ENCODE data around the gene PSMB9.
"Not testable (repeated sequence)": the region's sequence is repeated elsewhere in the genome, so short reads cannot be mapped to it uniquely, and the experiment has no call there.

The PSMB9 gene

GRCh38 chr6:32858194-32858593, 4.2 kb downstream of the PSMB9 start:
- in situ Hi-C loops (cut with MboI; ENCODE audit: low sequenced_read_pairs): no loop called here

GRCh38 chr6:32860674-32861073, 6.7 kb downstream of the PSMB9 start:
- in situ Hi-C loops (cut with MboI; ENCODE audit: low sequenced_read_pairs): no loop called here

- in situ Hi-C loops (cut with MboI; ENCODE audit: low sequenced_read_pairs): no loop called here
Measured at GRCh38 chr6:32862725-32863124, 8.7 kb downstream of the PSMB9 start.

- in situ Hi-C loops (cut with MboI; ENCODE audit: low sequenced_read_pairs): no loop called here
Measured at GRCh38 chr6:32865724-32866443, 11.9 kb downstream of the PSMB9 start.

GRCh38 chr6:32867022-32867477, 13.1 kb downstream of the PSMB9 start:
- in situ Hi-C loops (cut with MboI; ENCODE audit: low sequenced_read_pairs): no loop called here

GRCh38 chr6:32867554-32868256, 13.7 kb downstream of the PSMB9 start:
- in situ Hi-C loops (cut with MboI; ENCODE audit: low sequenced_read_pairs): no loop called here

GRCh38 chr6:32868257-32868788, 14.3 kb downstream of the PSMB9 start:
- in situ Hi-C loops (cut with MboI; ENCODE audit: low sequenced_read_pairs): no loop called here

GRCh38 chr6:32873947-32874346, 20.0 kb downstream of the PSMB9 start:
- in situ Hi-C loops (cut with MboI; ENCODE audit: low sequenced_read_pairs): not testable (repeated sequence)

- in situ Hi-C loops (cut with MboI; ENCODE audit: low sequenced_read_pairs): no loop called here
Measured at GRCh38 chr6:32876603-32877002, 22.6 kb downstream of the PSMB9 start.

GRCh38 chr6:32879691-32880090, 25.7 kb downstream of the PSMB9 start:
- in situ Hi-C loops (cut with MboI; ENCODE audit: low sequenced_read_pairs): no loop called here

- in situ Hi-C loops (cut with MboI; ENCODE audit: low sequenced_read_pairs): not testable (repeated sequence)
Measured at GRCh38 chr6:32880962-32881361, 27.0 kb downstream of the PSMB9 start.

GRCh38 chr6:32882879-32883250, 28.9 kb downstream of the PSMB9 start:
- in situ Hi-C loops (cut with MboI; ENCODE audit: low sequenced_read_pairs): no loop called here

GRCh38 chr6:32883789-32884188, 29.8 kb downstream of the PSMB9 start:
- in situ Hi-C loops (cut with MboI; ENCODE audit: low sequenced_read_pairs): no loop called here

- in situ Hi-C loops (cut with MboI; ENCODE audit: low sequenced_read_pairs): no loop called here
Measured at GRCh38 chr6:32885698-32886286, 31.8 kb downstream of the PSMB9 start.

- in situ Hi-C loops (cut with MboI; ENCODE audit: low sequenced_read_pairs): no loop called here
Measured at GRCh38 chr6:32886681-32887383, 32.8 kb downstream of the PSMB9 start.

- in situ Hi-C loops (cut with MboI; ENCODE audit: low sequenced_read_pairs): no loop called here
Measured at GRCh38 chr6:32887616-32888015, 33.6 kb downstream of the PSMB9 start.

GRCh38 chr6:32888576-32888975, 34.6 kb downstream of the PSMB9 start:
- in situ Hi-C loops (cut with MboI; ENCODE audit: low sequenced_read_pairs): no loop called here

- in situ Hi-C loops (cut with MboI; ENCODE audit: low sequenced_read_pairs): no loop called here
Measured at GRCh38 chr6:32889533-32889932, 35.5 kb downstream of the PSMB9 start.

GRCh38 chr6:32890831-32891230, 36.8 kb downstream of the PSMB9 start:
- in situ Hi-C loops (cut with MboI; ENCODE audit: low sequenced_read_pairs): no loop called here

GRCh38 chr6:32894085-32895005, 40.4 kb downstream of the PSMB9 start:
- in situ Hi-C loops (cut with MboI; ENCODE audit: low sequenced_read_pairs): no loop called here

All from hTERT RPE-1 (cell line).